Measurements from ENCODE around the gene CES2.

CES2 gene

DNA sequence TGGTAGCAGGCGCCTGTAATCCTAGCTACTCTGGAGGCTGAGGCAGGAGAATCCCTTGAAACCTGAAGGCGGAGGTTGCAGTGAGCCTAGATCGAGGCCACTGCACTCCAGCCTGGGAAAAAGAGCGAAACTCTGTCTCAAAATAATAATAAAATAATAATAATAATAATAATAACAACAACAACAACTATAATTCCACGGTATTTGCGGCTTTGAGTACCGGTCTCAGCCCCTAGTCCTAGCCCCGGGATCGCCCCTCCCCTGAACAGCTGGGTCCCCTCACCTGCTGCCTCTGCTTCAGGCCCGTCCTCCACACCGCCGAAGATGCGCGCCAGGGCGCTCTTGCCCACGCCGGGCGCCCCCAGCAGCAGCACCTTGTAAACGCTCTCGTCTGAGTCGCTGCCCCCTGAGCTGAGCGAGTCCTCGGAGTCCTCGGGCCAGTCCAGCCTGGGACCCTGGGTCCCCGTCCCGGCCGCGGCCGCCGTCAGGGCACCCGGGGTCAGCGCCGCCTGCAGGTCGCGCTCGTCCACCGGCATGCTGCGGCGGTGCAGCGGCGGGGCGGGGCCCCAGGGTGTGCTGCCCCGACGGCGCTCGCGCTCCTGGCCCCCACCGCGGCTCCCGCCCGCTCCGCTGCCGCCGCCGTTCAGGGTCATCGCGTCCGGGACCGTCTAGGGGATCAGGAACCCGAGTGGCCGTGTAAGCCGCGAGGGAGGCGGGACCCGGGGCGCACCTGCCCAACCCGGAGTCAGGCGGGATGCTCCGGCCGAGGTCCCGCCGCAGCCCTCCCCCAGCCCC lies 10.6 kb upstream of the CES2 start:
- no peak overlapping the region for H3K4me2 ChIP-seq (ENCODE audit: low read depth, low read length, poor library complexity, severe bottlenecking)
- H3F3A ChIP-seq (ENCODE audit: low read depth), result no peaks in the 10 kb centered on the region
- H3K79me2 ChIP-seq (ENCODE audit: insufficient read depth, low read length), result no peaks in the 10 kb centered on the region
- no peaks in the 10 kb centered on the region for H3K9me3 ChIP-seq (ENCODE audit: insufficient read depth, low read depth, low read length)
- no peak overlapping the region for H2AFZ ChIP-seq (ENCODE audit: low read length)
- no peak overlapping the region for H3K4me3 ChIP-seq (ENCODE audit: low read length, poor library complexity, severe bottlenecking)
- no peak overlapping the region for H3K9ac ChIP-seq (ENCODE audit: low read depth, low read length, poor library complexity, severe bottlenecking)
- no peaks in the 10 kb centered on the region for H4K20me1 ChIP-seq (ENCODE audit: insufficient read depth, low read length, poor library complexity, severe bottlenecking)
- H3K4me1 ChIP-seq (ENCODE audit: insufficient read depth, low read length, poor library complexity, severe bottlenecking), result no peaks in the 10 kb centered on the region
- no peaks in the 10 kb centered on the region for H3K9me2 ChIP-seq (replicated peaks; ENCODE audit: low read depth, low read length)
- TF ChIP-seq EZH2phosphoT487 (IDR thresholded peaks at IDR 0.05; ENCODE audit: borderline replicate concordance), result no peak
- TF ChIP-seq, protein P1, sequence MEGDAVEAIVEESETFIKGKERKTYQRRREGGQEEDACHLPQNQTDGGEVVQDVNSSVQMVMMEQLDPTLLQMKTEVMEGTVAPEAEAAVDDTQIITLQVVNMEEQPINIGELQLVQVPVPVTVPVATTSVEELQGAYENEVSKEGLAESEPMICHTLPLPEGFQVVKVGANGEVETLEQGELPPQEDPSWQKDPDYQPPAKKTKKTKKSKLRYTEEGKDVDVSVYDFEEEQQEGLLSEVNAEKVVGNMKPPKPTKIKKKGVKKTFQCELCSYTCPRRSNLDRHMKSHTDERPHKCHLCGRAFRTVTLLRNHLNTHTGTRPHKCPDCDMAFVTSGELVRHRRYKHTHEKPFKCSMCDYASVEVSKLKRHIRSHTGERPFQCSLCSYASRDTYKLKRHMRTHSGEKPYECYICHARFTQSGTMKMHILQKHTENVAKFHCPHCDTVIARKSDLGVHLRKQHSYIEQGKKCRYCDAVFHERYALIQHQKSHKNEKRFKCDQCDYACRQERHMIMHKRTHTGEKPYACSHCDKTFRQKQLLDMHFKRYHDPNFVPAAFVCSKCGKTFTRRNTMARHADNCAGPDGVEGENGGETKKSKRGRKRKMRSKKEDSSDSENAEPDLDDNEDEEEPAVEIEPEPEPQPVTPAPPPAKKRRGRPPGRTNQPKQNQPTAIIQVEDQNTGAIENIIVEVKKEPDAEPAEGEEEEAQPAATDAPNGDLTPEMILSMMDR (conservative IDR thresholded peaks at IDR 0.05; ENCODE audit: low read length), result no peak
- H3K27me3 ChIP-seq (ENCODE audit: insufficient read depth, low read length, poor library complexity, severe bottlenecking), result no peaks in the 10 kb centered on the region
- H3K36me3 ChIP-seq (ENCODE audit: insufficient read depth, low read length), result no peaks in the 10 kb centered on the region

DNA sequence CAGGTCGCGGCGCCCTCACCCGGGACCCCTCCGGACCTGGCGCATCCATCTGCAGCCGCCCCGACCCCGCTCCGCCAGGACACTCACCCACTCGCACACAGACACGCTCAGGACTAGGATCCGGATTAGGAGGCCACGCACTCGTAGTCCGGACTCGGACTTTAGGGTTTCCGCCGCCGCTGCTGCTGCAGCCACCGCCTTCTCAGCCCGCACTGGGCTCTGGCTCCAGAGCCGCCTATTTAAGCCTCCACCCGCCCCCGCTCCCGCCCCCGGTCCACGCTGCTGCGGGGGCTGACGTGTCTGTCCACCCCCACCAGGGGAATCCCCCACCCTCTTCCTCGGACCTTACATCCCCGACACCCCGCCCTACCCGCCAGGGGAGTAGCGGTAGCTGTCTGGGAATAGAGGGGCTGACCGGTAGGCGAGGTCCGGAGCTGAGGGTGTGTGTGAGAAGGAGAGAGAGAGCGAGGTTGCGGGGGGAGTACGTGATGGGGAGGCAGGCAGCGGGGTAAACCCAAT lies 9.9 kb upstream of the CES2 start, which contains the start of gene RRAD:
Gene RRAD (minus strand): TSS at position 214 of the 519 bp plus-strand sequence. CDS start 356 bp downstream, outside the sequence.
- Histone ChIP-seq H3K9me2 (replicated peaks; ENCODE audit: low read depth, low read length) (no peaks in the 10 kb centered on the region), H3K4me3 (ENCODE audit: low read length, poor library complexity, severe bottlenecking) (no peak within 1 kb of the TSS), H3K9ac (ENCODE audit: low read depth, low read length, poor library complexity, severe bottlenecking) (no peak within 1 kb of the TSS), H4K20me1 (ENCODE audit: insufficient read depth, low read length, poor library complexity, severe bottlenecking) (no peaks in the 10 kb centered on the region), H3F3A (ENCODE audit: low read depth) (no peaks in the 10 kb centered on the region), H3K4me1 (ENCODE audit: insufficient read depth, low read length, poor library complexity, severe bottlenecking) (no peaks in the 10 kb centered on the region), H3K9me3 (ENCODE audit: insufficient read depth, low read depth, low read length) (no peaks in the 10 kb centered on the region), H3K27me3 (ENCODE audit: insufficient read depth, low read length, poor library complexity, severe bottlenecking) (no peaks in the 10 kb centered on the region), H3K36me3 (ENCODE audit: insufficient read depth, low read length) (no peaks in the 10 kb centered on the region), H3K4me2 (ENCODE audit: low read depth, low read length, poor library complexity, severe bottlenecking) (no peak within 1 kb of the TSS), H2AFZ (ENCODE audit: low read length) (no peak within 1 kb of the TSS), H3K79me2 (ENCODE audit: insufficient read depth, low read length) (no peaks in the 10 kb centered on the region)
- TF ChIP-seq, protein P1 (conservative IDR thresholded peaks at IDR 0.05; ENCODE audit: low read length), result no peak
- TF ChIP-seq EZH2phosphoT487 (IDR thresholded peaks at IDR 0.05; ENCODE audit: borderline replicate concordance), result no peak

DNA sequence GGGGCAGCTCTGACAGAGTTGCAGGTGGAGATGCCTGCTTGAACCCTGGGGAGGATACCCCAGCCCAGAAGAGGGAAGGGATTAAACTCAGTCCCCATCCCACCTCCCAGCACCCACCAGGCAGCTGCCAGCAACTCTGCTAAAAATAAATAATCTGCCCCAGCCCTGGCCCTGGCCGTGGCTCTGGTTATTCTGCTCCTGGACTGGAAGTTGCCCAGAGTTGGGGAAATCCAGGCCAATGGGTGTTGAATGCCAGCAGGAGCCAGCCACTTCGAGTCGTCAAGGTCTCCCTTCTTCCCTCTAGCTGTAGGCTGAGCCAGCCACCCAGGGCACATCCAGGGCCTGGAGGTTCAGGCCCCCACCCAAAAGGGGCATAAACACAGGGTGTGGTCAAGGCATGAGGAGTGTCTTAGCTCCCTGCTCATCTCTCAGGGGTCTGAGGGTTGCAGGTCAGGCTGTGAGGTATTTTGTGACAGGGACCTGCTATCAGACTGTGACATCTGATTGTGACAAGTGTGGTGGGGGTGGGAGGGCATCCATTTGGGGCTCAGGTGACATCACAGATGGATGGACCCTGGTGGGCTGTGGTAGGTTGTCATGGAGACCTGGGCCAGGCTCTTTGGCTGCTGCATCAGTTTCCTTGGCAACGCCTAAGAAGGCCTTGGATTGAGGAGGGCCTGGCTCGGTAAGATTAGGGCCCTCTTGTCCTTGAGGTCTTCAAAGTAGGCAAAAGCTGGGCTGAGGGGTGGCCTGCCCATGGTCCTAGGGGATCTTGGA lies 9.0 kb upstream of the CES2 start:
- TF ChIP-seq, protein P1 (conservative IDR thresholded peaks at IDR 0.05; ENCODE audit: low read length), result no peak
- no peak for TF ChIP-seq EZH2phosphoT487 (IDR thresholded peaks at IDR 0.05; ENCODE audit: borderline replicate concordance)
- Histone ChIP-seq H3K4me3 (ENCODE audit: low read length, poor library complexity, severe bottlenecking) (no peak overlapping the region), H3F3A (ENCODE audit: low read depth) (no peaks in the 10 kb centered on the region), H3K4me2 (ENCODE audit: low read depth, low read length, poor library complexity, severe bottlenecking) (no peak overlapping the region), H3K9me3 (ENCODE audit: insufficient read depth, low read depth, low read length) (no peaks in the 10 kb centered on the region), H2AFZ (ENCODE audit: low read length) (no peak overlapping the region), H3K9ac (ENCODE audit: low read depth, low read length, poor library complexity, severe bottlenecking) (no peak overlapping the region), H3K9me2 (replicated peaks; ENCODE audit: low read depth, low read length) (no peaks in the 10 kb centered on the region), H3K4me1 (ENCODE audit: insufficient read depth, low read length, poor library complexity, severe bottlenecking) (no peaks in the 10 kb centered on the region), H4K20me1 (ENCODE audit: insufficient read depth, low read length, poor library complexity, severe bottlenecking) (no peaks in the 10 kb centered on the region), H3K36me3 (ENCODE audit: insufficient read depth, low read length) (no peaks in the 10 kb centered on the region), H3K79me2 (ENCODE audit: insufficient read depth, low read length) (no peaks in the 10 kb centered on the region), H3K27me3 (ENCODE audit: insufficient read depth, low read length, poor library complexity, severe bottlenecking) (no peaks in the 10 kb centered on the region)
